GM23248 (cell line): ENCODE measurements around the gene NELFA. TPM values are rescaled to one million over a fixed set of nuclear protein-coding genes. Genes with fewer than 3 reads are reported as not detected.
"Not testable (repeated sequence)": the region's sequence is repeated elsewhere in the genome, so short reads cannot be mapped to it uniquely, and the experiment has no call there.

Experiments
- DNase-seq: peaks from one replicate; pipeline ENCODE4 v3.0.0-alpha.2; 2015
- H2AFZ ChIP-seq: fragments of 200-600 bp; sonication (generic); 2 replicates; pipeline ENCODE4 v1.6.1; 2016; ENCODE audit warnings: antibody characterized with exemption
- H3F3A ChIP-seq: fragments of 200-600 bp; sonication (generic); 2 replicates; pipeline ENCODE4 v1.6.1; 2016; ENCODE audit warnings: mild to moderate bottlenecking, antibody characterized with exemption, mixed run types; ENCODE audit not compliant: insufficient read depth
- H3K27ac ChIP-seq: fragments of 200-600 bp; sonication (generic); 2 replicates; pipeline ENCODE4 v1.5.1; 2016; ENCODE audit warnings: mild to moderate bottlenecking
- H3K27me3 ChIP-seq: fragments of 200-600 bp; sonication (generic); replicated peaks from 2 replicates; pipeline ENCODE4 v1.6.1; 2016; ENCODE audit warnings: mild to moderate bottlenecking; ENCODE audit not compliant: insufficient read depth
- H3K36me3 ChIP-seq: fragments of 200-600 bp; sonication (generic); 2 replicates; pipeline ENCODE4 v1.6.1; 2016; ENCODE audit warnings: low read depth, mild to moderate bottlenecking
- H3K4me1 ChIP-seq: fragments of 200-600 bp; sonication (generic); 2 replicates; pipeline ENCODE4 v1.6.1; 2016; ENCODE audit warnings: mild to moderate bottlenecking; ENCODE audit not compliant: insufficient read depth
- H3K4me2 ChIP-seq: fragments of 200-600 bp; sonication (generic); one replicate; pipeline ENCODE4 v1.6.1; 2016; ENCODE audit warnings: mild to moderate bottlenecking; ENCODE audit not compliant: unreplicated experiment
- H3K4me3 ChIP-seq: fragments of 200-600 bp; sonication (generic); 2 replicates; pipeline ENCODE4 v1.5.1; 2016; ENCODE audit warnings: mild to moderate bottlenecking
- H3K79me2 ChIP-seq: fragments of 200-600 bp; sonication (generic); 2 replicates; pipeline ENCODE4 v1.6.1; 2016; ENCODE audit warnings: mild to moderate bottlenecking; ENCODE audit not compliant: insufficient read depth
- H3K9ac ChIP-seq: fragments of 200-600 bp; sonication (generic); 2 replicates; pipeline ENCODE4 v1.6.1; 2016; ENCODE audit warnings: mild to moderate bottlenecking
- H3K9me2 ChIP-seq: fragments of 200-600 bp; sonication (generic); 2 replicates; pipeline ENCODE4 v1.6.1; 2016; ENCODE audit warnings: mixed run types, mild to moderate bottlenecking, moderate library complexity; ENCODE audit not compliant: insufficient read depth
- H3K9me3 ChIP-seq: fragments of 200-600 bp; sonication (generic); one replicate; pipeline ENCODE4 v1.6.1; 2017; ENCODE audit warnings: low read depth
- H4K20me1 ChIP-seq: fragments of 200-600 bp; sonication (generic); 2 replicates; pipeline ENCODE4 v1.6.0; 2016; ENCODE audit not compliant: insufficient read depth
- EZH2 ChIP-seq: fragments of 200-600 bp; sonication (generic); IDR thresholded peaks from 2 replicates; pipeline ENCODE4 v1.6.1; 2018; ENCODE audit warnings: antibody characterized with exemption, mild to moderate bottlenecking; ENCODE audit not compliant: insufficient read depth, poor library complexity, severe bottlenecking
- EZH2phosphoT487 ChIP-seq: fragments of 200-600 bp; sonication (generic); IDR thresholded peaks from 2 replicates; pipeline ENCODE4 v1.6.1; 2018; ENCODE audit warnings: antibody characterized with exemption, moderate library complexity, mild to moderate bottlenecking, low read depth; ENCODE audit not compliant: insufficient read depth
- WGBS, 2 experiments: methylation state at CpG; one replicate each; pipeline ENCODE4 v1.1.6; 2015 to 2017; ENCODE audit warnings: low lambda C conversion rate in 2 of 2, low coverage in 1 of 2; ENCODE audit errors: missing lambda C conversion rate in 2 of 2; 5-methylcytosine and 5-hydroxymethylcytosine counted together
- in situ Hi-C: fragments of 300-500 bp; cut with MboI; formaldehyde crosslinking; loops from 2 replicates; pipeline ENCODE4 v1.15.0; 2020
- polyA plus RNA-seq: library from polyadenylated mRNA; unstranded; fragments of >200 nt; fragmentation: Nextera tagmentation; extraction: Ambion mirVana; gene quantifications from 2 replicates; pipeline ENCODE4 v1.2.1, GENCODE V29; 2016
- total RNA-seq: library from RNA; depleted of rRNA; stranded (reverse); fragments of >200 nt; shearing (Covaris generic); gene quantifications from 2 replicates; pipeline ENCODE4 v1.2.3, GENCODE V29; 2014

Gene NELFA
- total and polyA plus RNA-seq, 2 experiments from 2014 or later: 18.7 to 23.6 TPM

DNA sequence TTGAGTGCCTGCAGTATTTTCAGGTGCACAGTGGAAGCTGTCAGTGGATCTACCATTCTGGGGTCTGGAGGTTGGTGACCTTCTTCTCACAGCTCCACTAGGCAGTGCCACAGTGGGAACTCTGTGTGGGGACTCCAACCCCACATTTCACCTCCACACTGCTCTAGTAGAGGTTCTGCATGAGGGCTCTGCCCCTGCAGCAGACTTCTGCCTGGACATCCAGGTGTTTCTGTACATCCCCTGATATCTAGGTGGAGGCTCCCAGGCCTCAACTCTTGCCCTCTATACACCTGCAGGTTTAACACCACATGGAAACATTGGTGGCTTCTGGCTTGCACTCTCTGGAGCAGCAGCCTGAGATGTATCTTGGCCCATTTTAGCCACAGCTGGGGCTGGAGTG is 17.0 kb upstream of the NELFA start:
- TF ChIP-seq EZH2: no peak
- TF ChIP-seq EZH2phosphoT487: no peak
- Histone ChIP-seq H3K9ac (no peak overlapping the region), H3K27me3 (peaks cover 22% of the 10 kb centered on the region), H3K79me2 (no peaks in the 10 kb centered on the region), H3K4me1 (no peaks in the 10 kb centered on the region), H2AFZ (no peak overlapping the region), H3K9me3 (no peaks in the 10 kb centered on the region), H3K4me2 (no peak overlapping the region), H3K9me2 (no peaks in the 10 kb centered on the region), H3F3A (no peaks in the 10 kb centered on the region), H3K36me3 (no peaks in the 10 kb centered on the region), H3K27ac (no peak overlapping the region), H3K4me3 (no peak overlapping the region), H4K20me1 (no peaks in the 10 kb centered on the region)
- in situ Hi-C loops: no loop called here
- DNase-seq: no peak

DNA sequence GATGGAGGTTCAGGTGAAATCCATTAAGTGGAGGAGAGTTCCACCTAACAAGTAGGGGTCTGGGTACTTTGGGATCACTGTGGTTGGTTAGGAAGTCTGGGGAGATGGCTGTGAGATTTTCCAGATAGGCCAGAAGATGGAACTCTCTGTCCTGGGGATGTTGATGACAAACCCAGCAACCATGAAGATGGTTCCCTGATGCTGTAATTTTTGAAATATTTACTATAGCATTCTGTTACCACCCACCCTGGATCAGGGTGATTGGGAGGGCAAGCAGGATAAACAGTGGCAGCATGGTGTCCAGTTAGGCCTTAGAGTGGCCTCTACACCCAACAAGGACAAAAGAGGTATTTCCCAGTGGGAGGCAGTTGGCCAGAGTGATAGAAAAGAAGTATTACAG is 15.9 kb upstream of the NELFA start:
- Histone ChIP-seq H4K20me1 (no peaks in the 10 kb centered on the region), H3K79me2 (no peaks in the 10 kb centered on the region), H2AFZ (no peak overlapping the region), H3K27ac (no peak overlapping the region), H3K36me3 (no peaks in the 10 kb centered on the region), H3K4me2 (no peak overlapping the region), H3K4me3 (no peak overlapping the region), H3F3A (no peaks in the 10 kb centered on the region), H3K9ac (no peak overlapping the region), H3K27me3 (peaks cover 15% of the 10 kb centered on the region), H3K4me1 (no peaks in the 10 kb centered on the region), H3K9me3 (no peaks in the 10 kb centered on the region), H3K9me2 (no peaks in the 10 kb centered on the region)
- no peak for DNase-seq
- TF ChIP-seq EZH2phosphoT487 (no peak), EZH2 (no peak)
- in situ Hi-C loops: no loop called here

GRCh38 chr4:2021358-2022018 is 12.7 kb upstream of the NELFA start:
- H3K79me2 ChIP-seq, H3K9ac ChIP-seq, H3K4me2 ChIP-seq, H3K9me2 ChIP-seq, H2AFZ ChIP-seq, H3K36me3 ChIP-seq, DNase-seq, H3K9me3 ChIP-seq, in situ Hi-C loops, H4K20me1 ChIP-seq, H3K4me3 ChIP-seq, H3F3A ChIP-seq, H3K4me1 ChIP-seq, H3K27ac ChIP-seq: not testable (repeated sequence)
- WGBS, 2 experiments: 38 to 42% methylated on average over 15 of the region's 15 CpGs
- H3K27me3 ChIP-seq: peaks cover 12% of the 10 kb centered on the region

GRCh38 chr4:2015008-2015407 is 6.2 kb upstream of the NELFA start:
- no peak for TF ChIP-seq EZH2
- TF ChIP-seq EZH2phosphoT487: no peak
- H3K9me2 ChIP-seq: no peaks in the 10 kb centered on the region
- no peaks in the 10 kb centered on the region for H3K9me3 ChIP-seq
- H4K20me1 ChIP-seq: no peaks in the 10 kb centered on the region
- in situ Hi-C loops: no loop called here
- peaks cover 4% of the 10 kb centered on the region; the same call in 1 of the 2 replicates for H3K27me3 ChIP-seq
- no peak overlapping the region for H2AFZ ChIP-seq
- no peak overlapping the region for H3K27ac ChIP-seq
- 0 out of 2 replicates have a peak, but pooled peaks cover 1% of the 10 kb centered on the region for H3K4me1 ChIP-seq
- no peak overlapping the region for H3K4me3 ChIP-seq
- H3K36me3 ChIP-seq: no peaks in the 10 kb centered on the region
- H3K9ac ChIP-seq: no peak overlapping the region
- H3F3A ChIP-seq: no peaks in the 10 kb centered on the region
- DNase-seq: no peak
- no peak overlapping the region for H3K4me2 ChIP-seq
- no peaks in the 10 kb centered on the region for H3K79me2 ChIP-seq
- 51 to 58% methylated on average over 4 of the region's 4 CpGs for WGBS, 2 experiments

- TF ChIP-seq EZH2 (no peak), EZH2phosphoT487 (no peak)
- no peaks in the 10 kb centered on the region for H3K9me3 ChIP-seq
- no peak for DNase-seq
- H3K27me3 ChIP-seq: no peaks in the 10 kb centered on the region
- no peaks in the 10 kb centered on the region for H3K36me3 ChIP-seq
- WGBS, 2 experiments: 95 to 100% methylated on average over 3 of the region's 3 CpGs
- no peak overlapping the region for H3K27ac ChIP-seq
- H3K9ac ChIP-seq: no peak overlapping the region
- H3K4me3 ChIP-seq: no peak overlapping the region
- H3K79me2 ChIP-seq: peaks cover 21% of the 10 kb centered on the region
- H3F3A ChIP-seq: no peaks in the 10 kb centered on the region
- H3K9me2 ChIP-seq: no peaks in the 10 kb centered on the region
- no peak overlapping the region for H3K4me2 ChIP-seq
- peaks cover 11% of the 10 kb centered on the region; the same call in 1 of the 2 replicates for H3K4me1 ChIP-seq
- in situ Hi-C loops: no loop called here
- H2AFZ ChIP-seq: no peak overlapping the region
- no peaks in the 10 kb centered on the region for H4K20me1 ChIP-seq
These were observed 2.8 kb upstream of the NELFA start for GRCh38 chr4:2011583-2011982.
